ENCODE results near the gene SIPA1L3.
A peak's percentile ranks its signal among the peaks of the same experiment; 100 is the strongest.

Gene SIPA1L3

DNA sequence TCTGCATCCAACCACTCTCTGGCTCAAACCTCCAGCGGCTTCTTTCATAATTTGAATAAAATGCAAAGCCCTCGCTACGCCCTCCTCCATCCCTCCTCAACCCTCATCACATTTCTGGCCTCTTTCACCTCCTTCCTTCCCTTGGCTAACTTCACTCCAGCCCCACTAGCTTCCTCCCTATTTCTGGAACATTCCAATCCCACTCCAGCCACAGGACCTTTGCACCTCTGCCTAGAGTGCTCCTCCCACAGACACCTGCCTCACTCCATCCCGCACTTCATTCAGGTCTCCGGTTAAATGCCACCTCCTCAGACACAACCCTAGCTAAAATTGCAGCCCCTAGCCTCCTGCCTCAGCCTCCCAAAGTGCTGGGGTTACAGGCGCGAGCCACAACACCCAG lies 324.9 kb downstream of the SIPA1L3 start:
- no peak for DNase-seq (ENCODE audit: low spot score)
- in situ Hi-C loops (cut with MboI; ENCODE audit: low sequenced_read_pairs, unreplicated experiment), result loop anchor here (10.0 kb wide), 1 partner anchor 327 kb away; the partner anchor contains the start of genes SIPA1L3 and WDR87
- TF ChIP-seq, protein P1, sequence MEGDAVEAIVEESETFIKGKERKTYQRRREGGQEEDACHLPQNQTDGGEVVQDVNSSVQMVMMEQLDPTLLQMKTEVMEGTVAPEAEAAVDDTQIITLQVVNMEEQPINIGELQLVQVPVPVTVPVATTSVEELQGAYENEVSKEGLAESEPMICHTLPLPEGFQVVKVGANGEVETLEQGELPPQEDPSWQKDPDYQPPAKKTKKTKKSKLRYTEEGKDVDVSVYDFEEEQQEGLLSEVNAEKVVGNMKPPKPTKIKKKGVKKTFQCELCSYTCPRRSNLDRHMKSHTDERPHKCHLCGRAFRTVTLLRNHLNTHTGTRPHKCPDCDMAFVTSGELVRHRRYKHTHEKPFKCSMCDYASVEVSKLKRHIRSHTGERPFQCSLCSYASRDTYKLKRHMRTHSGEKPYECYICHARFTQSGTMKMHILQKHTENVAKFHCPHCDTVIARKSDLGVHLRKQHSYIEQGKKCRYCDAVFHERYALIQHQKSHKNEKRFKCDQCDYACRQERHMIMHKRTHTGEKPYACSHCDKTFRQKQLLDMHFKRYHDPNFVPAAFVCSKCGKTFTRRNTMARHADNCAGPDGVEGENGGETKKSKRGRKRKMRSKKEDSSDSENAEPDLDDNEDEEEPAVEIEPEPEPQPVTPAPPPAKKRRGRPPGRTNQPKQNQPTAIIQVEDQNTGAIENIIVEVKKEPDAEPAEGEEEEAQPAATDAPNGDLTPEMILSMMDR (IDR thresholded peaks at IDR 0.05; ENCODE audit: borderline replicate concordance, control extremely low read depth, extremely low read depth, insufficient read depth, missing control alignments), result no peak

DNA sequence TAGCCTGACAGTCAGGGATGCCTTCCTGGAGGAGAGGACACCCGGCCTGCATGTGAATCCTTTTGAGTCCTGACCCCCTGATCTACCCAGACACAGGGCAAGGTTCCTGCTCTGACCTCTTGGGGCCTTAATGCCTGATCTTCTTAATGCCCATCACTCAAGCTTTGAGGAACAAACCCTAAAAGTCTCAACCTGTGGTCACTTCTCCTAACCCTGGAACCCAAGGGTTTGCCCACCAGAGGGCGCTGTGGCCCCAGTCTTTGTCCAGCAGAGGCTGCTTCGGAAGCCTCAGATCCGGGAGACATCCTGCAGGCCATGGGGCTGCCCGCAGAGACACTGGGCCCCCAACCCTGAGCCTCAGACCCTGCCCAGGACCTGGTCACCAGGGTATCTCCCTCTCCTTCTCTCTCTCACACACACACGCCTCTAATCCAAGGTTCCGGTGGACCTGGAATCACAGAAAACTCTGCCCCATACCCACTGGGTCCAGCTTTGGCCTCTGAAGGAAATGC lies 326.8 kb downstream of the SIPA1L3 start:
- peak; percentile 90 for DNase-seq (ENCODE audit: low spot score)
- in situ Hi-C loops (cut with MboI; ENCODE audit: low sequenced_read_pairs, unreplicated experiment), result loop anchor here (10.0 kb wide), 1 partner anchor 329 kb away; the partner anchor contains the start of genes SIPA1L3 and WDR87
- TF ChIP-seq, protein P1 (IDR thresholded peaks at IDR 0.05; ENCODE audit: borderline replicate concordance, control extremely low read depth, extremely low read depth, insufficient read depth, missing control alignments), result peak; percentile 85

DNA sequence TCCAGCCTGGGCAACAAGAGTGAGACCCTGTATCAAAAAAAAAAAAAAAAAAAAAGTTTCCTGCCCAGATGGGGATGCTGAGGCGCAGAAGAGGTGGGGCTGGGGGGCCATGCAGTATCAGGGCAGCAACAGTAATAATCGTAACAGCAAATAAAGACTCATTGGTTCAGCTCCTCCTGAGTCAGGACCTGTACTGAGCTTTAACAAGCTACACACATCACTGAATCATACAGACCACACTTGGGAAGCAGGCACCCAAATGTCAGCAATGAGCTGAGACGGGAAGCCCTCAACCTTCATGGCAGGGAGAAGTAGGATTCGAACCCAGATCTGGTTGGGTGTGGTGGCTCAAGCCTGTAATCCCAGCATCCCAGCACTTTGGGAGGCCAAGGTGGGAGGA lies 327.6 kb downstream of the SIPA1L3 start:
- DNase-seq (ENCODE audit: low spot score), result no peak
- TF ChIP-seq, protein P1 (IDR thresholded peaks at IDR 0.05; ENCODE audit: borderline replicate concordance, control extremely low read depth, extremely low read depth, insufficient read depth, missing control alignments), result no peak
- in situ Hi-C loops (cut with MboI; ENCODE audit: low sequenced_read_pairs, unreplicated experiment), result loop anchor here (5.0 to 10.0 kb wide), 2 partner anchors 98 to 330 kb away; partner anchors contain the start of genes SIPA1L3 and WDR87

DNA sequence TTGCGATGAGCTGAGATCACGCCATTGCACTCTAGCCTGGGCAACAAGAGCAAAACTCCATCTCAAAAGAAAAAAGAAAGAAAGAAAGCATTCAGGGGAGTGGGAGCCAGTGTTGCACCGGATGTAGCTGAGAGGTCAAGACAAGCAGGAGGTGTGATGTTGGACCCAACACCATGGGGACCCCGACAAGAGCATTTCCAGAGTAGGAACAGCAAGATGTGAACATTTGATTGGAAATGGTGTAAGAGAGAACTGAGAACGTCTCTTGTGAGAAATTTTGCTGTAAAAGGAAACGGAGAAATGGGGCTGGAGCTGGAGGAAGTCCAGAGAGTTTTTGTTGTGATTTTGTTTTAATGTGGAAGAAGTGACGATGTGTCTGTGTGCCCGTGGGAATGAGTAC lies 332.8 kb downstream of the SIPA1L3 start:
- in situ Hi-C loops (cut with MboI; ENCODE audit: low sequenced_read_pairs, unreplicated experiment), result loop anchor here (5.0 to 10.0 kb wide), 2 partner anchors 92 to 335 kb away; partner anchors contain the start of genes SIPA1L3 and WDR87
- no peak for DNase-seq (ENCODE audit: low spot score)
- TF ChIP-seq, protein P1 (IDR thresholded peaks at IDR 0.05; ENCODE audit: borderline replicate concordance, control extremely low read depth, extremely low read depth, insufficient read depth, missing control alignments), result no peak

DNA sequence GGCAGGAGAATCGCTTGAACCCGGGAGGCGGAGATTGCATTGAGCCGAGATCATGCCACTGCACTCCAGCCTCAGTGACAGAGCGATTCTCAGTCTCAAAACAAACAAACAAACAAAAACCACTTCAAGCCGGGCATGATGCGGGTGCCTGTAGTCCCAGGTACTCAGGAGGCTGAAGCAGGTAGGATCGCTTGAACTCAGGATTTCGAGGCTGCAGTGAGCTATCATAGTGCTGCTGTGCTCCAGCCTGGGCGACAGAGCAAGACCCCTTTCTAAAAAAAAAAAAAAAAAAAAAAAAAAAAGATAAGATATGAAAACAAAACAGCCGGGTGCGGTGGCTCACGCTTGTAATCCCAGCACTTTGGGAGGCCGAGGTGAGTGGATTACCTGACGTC lies 336.3 kb downstream of the SIPA1L3 start:
- DNase-seq (ENCODE audit: low spot score), result no peak
- TF ChIP-seq, protein P1 (IDR thresholded peaks at IDR 0.05; ENCODE audit: borderline replicate concordance, control extremely low read depth, extremely low read depth, insufficient read depth, missing control alignments), result no peak
- in situ Hi-C loops (cut with MboI; ENCODE audit: low sequenced_read_pairs, unreplicated experiment), result no loop called here

DNA sequence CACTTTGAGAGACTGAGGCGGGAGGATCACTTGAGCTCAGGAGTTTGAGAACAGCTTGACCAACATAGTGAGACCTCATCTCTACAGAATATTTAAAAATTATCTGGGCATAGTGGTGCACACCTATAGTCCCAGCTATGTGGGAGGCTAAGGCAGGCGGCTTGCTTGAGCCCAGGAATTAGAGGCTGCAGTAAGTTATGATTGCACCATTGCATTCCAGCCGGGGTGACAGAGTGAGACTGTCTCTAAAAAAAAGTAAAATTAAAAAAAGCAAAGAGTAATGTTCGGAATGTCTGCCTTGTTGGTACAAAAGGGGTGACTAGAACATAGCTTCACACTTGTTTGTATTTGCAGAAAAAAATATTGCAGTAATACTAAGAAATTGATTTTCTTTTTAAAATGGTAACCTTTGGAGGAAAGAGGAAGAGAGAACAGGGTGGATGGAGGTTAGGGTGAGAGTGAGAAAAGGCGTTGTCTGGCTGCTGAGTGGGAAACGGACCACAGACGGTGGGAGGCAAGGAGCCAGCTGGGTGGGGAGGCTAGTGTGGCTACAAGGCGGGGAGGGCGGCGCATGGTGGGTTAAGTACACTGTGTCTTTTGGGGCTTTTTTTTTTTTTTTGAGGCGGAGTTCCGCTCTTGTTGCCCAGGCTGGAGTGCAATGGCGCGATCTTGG lies 339.0 kb downstream of the SIPA1L3 start:
- DNase-seq (ENCODE audit: low spot score), result no peak
- TF ChIP-seq, protein P1 (IDR thresholded peaks at IDR 0.05; ENCODE audit: borderline replicate concordance, control extremely low read depth, extremely low read depth, insufficient read depth, missing control alignments), result no peak
- in situ Hi-C loops (cut with MboI; ENCODE audit: low sequenced_read_pairs, unreplicated experiment), result no loop called here
